SK-N-SH (cell line): ENCODE data around the gene BCAN. TPM values are rescaled to one million over a fixed set of nuclear protein-coding genes. Genes with fewer than 3 reads are reported as not detected.

Experiments
- CTCF ChIA-PET: fragments of 300-600, 350-600 bp; formaldehyde crosslinking; extraction: SDS; loops from one replicate; lab custom pipeline; 2021; lab: Yijun Ruan, JAX
- POLR2A ChIA-PET: fragments of 350-600 bp; sonication (Branson Sonifier 250); formaldehyde crosslinking; extraction: SDS; loops from one replicate; lab custom pipeline; 2020; ENCODE audit warnings: antibody characterized with exemption, inconsistent platforms; lab: Yijun Ruan, JAX
- DNase-seq: peaks from one replicate; pipeline ENCODE4 v3.0.0; 2012
- H2AFZ ChIP-seq: fragments of 200-600 bp; sonication (generic); 2 replicates; pipeline ENCODE4 v1.8.1; 2016; ENCODE audit warnings: antibody characterized with exemption, mild to moderate bottlenecking, low read depth
- H3F3A ChIP-seq: fragments of 200-600 bp; sonication (generic); replicated peaks from 2 replicates; pipeline ENCODE3; 2016; ENCODE audit warnings: antibody characterized with exemption, mild to moderate bottlenecking; ENCODE audit not compliant: insufficient read depth
- H3K27ac ChIP-seq, 2 experiments: fragments of 200-500 bp in 1 of 2; fragments of 200-600 bp in 1 of 2; sonication (Bioruptor generic) in 1 of 2; sonication (generic), shearing (Covaris generic) in 1 of 2; 2 replicates each; pipeline versions ENCODE4 v1.5.1 to v1.6.1; 2014 to 2016; ENCODE audit warnings: low read depth in 2 of 2, inconsistent platforms in 1 of 2, low read length in 1 of 2, mild to moderate bottlenecking in 1 of 2, mixed read lengths in 1 of 2
- H3K27me3 ChIP-seq: fragments of 200-600 bp; sonication (generic), shearing (Covaris generic); 2 replicates; pipeline ENCODE4 v1.6.1; 2016; ENCODE audit warnings: mixed run types; ENCODE audit not compliant: insufficient read depth
- H3K36me3 ChIP-seq, 2 experiments: fragments of 200-500 bp in 1 of 2; fragments of 200-600 bp in 1 of 2; sonication (Bioruptor generic) in 1 of 2; sonication (generic) in 1 of 2; replicated peaks in 1 of 2; 2 replicates each; pipeline versions ENCODE3 to v1.5.1; 2014 to 2016; ENCODE audit warnings: low read length in 1 of 2, mild to moderate bottlenecking in 1 of 2; ENCODE audit not compliant: insufficient read depth in 2 of 2, control insufficient read depth in 1 of 2
- H3K4me1 ChIP-seq, 2 experiments: fragments of 200-500 bp in 1 of 2; fragments of 200-600 bp in 1 of 2; sonication (Bioruptor generic) in 1 of 2; sonication (generic), shearing (Covaris generic) in 1 of 2; 2 replicates each; pipeline versions ENCODE4 v1.5.1 to v1.6.1; 2014 to 2016; ENCODE audit warnings: low read depth in 1 of 2, low read length in 1 of 2, mixed run types in 1 of 2; ENCODE audit not compliant: insufficient read depth in 2 of 2, control insufficient read depth in 1 of 2
- H3K4me2 ChIP-seq: fragments of 200-600 bp; sonication (generic), shearing (Covaris generic); 2 replicates; pipeline ENCODE4 v1.6.1; 2017; ENCODE audit warnings: mixed run types
- H3K4me3 ChIP-seq, 2 experiments: fragments of 200-500 bp in 1 of 2; fragments of 200-600 bp in 1 of 2; sonication (Bioruptor generic) in 1 of 2; sonication (generic), shearing (Covaris generic) in 1 of 2; 2 replicates each; pipeline versions ENCODE4 v1.5.1 to v1.8.1; 2014 to 2016; ENCODE audit warnings: low read depth in 2 of 2, inconsistent platforms in 1 of 2, low read length in 1 of 2, mild to moderate bottlenecking in 1 of 2, mixed read lengths in 1 of 2, moderate library complexity in 1 of 2
- H3K79me2 ChIP-seq: fragments of 200-600 bp; sonication (generic); 2 replicates; pipeline ENCODE4 v1.8.1; 2017; ENCODE audit warnings: mild to moderate bottlenecking; ENCODE audit not compliant: insufficient read depth
- H3K9ac ChIP-seq: fragments of 200-600 bp; sonication (generic); 2 replicates; pipeline ENCODE4 v1.6.1; 2017; ENCODE audit warnings: mixed run types
- H3K9me2 ChIP-seq: fragments of 200-600 bp; sonication (generic); 2 replicates; pipeline ENCODE4 v1.6.1; 2017; ENCODE audit warnings: mixed run types
- H3K9me3 ChIP-seq: fragments of 200-600 bp; sonication (generic); 2 replicates; pipeline ENCODE4 v1.6.1; 2017; ENCODE audit warnings: mixed run types, mild to moderate bottlenecking, moderate library complexity
- H4K20me1 ChIP-seq: fragments of 200-600 bp; sonication (generic); 2 replicates; pipeline ENCODE4 v1.6.1; 2017; ENCODE audit warnings: mild to moderate bottlenecking, mixed run types; ENCODE audit not compliant: insufficient read depth
- CHD2 ChIP-seq: fragments of 150-350 bp; IDR thresholded peaks from 2 replicates; pipeline ENCODE4 v1.6.1; 2018; ENCODE audit warnings: low read length; ENCODE audit not compliant: partially characterized antibody
- CTCF ChIP-seq: fragments of 200-600 bp; sonication (generic); IDR thresholded peaks from 2 replicates; pipeline ENCODE4 v1.6.1; 2017; ENCODE audit warnings: antibody characterized with exemption, mild to moderate bottlenecking, moderate library complexity
- FOXM1 ChIP-seq: IDR thresholded peaks from 2 replicates; pipeline ENCODE4 v1.4.0; 2012; ENCODE audit warnings: low read depth, mild to moderate bottlenecking
- GABPA ChIP-seq: IDR thresholded peaks from 2 replicates; pipeline ENCODE4 v1.4.0; 2012; ENCODE audit warnings: low read depth, mild to moderate bottlenecking
- GATA2 ChIP-seq: sonication (generic); formaldehyde crosslinking; IDR thresholded peaks from 2 replicates; pipeline ENCODE4 v1.5.0; 2020; ENCODE audit warnings: mild to moderate bottlenecking, missing genetic modification reagents
- MXI1 ChIP-seq: IDR thresholded peaks from 2 replicates; pipeline ENCODE4 v1.6.1; 2012; ENCODE audit warnings: mild to moderate bottlenecking, low read depth, low read length, improper control_type of control experiment
- RAD21 ChIP-seq: IDR thresholded peaks from 2 replicates; pipeline ENCODE4 v1.6.1; 2012; ENCODE audit warnings: mild to moderate bottlenecking, low read length
- RCOR1 ChIP-seq: fragments of 150-350 bp; IDR thresholded peaks from 2 replicates; pipeline ENCODE4 v1.6.1; 2017; ENCODE audit warnings: antibody characterized with exemption, low read length
- RXRA ChIP-seq: IDR thresholded peaks from 2 replicates; pipeline ENCODE4 v1.4.0; 2012; ENCODE audit warnings: low read depth, mild to moderate bottlenecking, borderline replicate concordance
- SMC3 ChIP-seq: IDR thresholded peaks from 2 replicates; pipeline ENCODE4 v1.6.1; 2012; ENCODE audit warnings: low read depth, low read length, improper control_type of control experiment
- TAF1 ChIP-seq: IDR thresholded peaks from 2 replicates; pipeline ENCODE4 v1.6.1; 2012; ENCODE audit warnings: low read depth, mild to moderate bottlenecking, low read length, moderate library complexity, borderline replicate concordance
- TCF12 ChIP-seq: IDR thresholded peaks from 2 replicates; pipeline ENCODE4 v1.4.0; 2012
- WGBS: methylation state at CpG from one replicate; pipeline ENCODE4 v1.1.6; 2017; ENCODE audit warnings: low lambda C conversion rate; 5-methylcytosine and 5-hydroxymethylcytosine counted together
- polyA plus RNA-seq, 3 experiments: library from polyadenylated mRNA; depleted of rRNA; stranded (reverse); fragments of >200 nt; gene quantifications; 2 replicates each; pipeline ENCODE4 v1.2.3, GENCODE V29; 2012

Gene BCAN
- polyA plus RNA-seq, 1 of the 3 experiments (the other 2 are of a cell fraction): 0.25 TPM

GRCh38 chr1:156616463-156616862 is 25.5 kb upstream of the BCAN start (continued):
- peak; percentile 94 for TF ChIP-seq RCOR1
- TF ChIP-seq FOXM1: no peak; the same call in 1 of the 2 replicates
- TF ChIP-seq CHD2: peak; percentile 76
- peak; percentile 87 for TF ChIP-seq TCF12
- no peak; the same call in 1 of the 2 replicates for TF ChIP-seq RXRA
- no peak for TF ChIP-seq TAF1
- TF ChIP-seq CTCF: peak; percentile 23; the same call in 1 of the 2 replicates
- TF ChIP-seq GATA2 (CRISPR knock-in tag): peak; percentile 96

- no peak for DNase-seq
- POLR2A ChIA-PET: interaction anchor here (1.3 kb wide), 1 partner anchor 37 kb away, joined by 3 read pairs; no protein-coding TSS in a partner anchor
Observed at GRCh38 chr1:156618853-156619581, 22.9 kb upstream of the BCAN start, which contains the start of gene HAPLN2. Gene HAPLN2 (plus strand): TSS chr1:156619415. CDS start chr1:156623491, 4,076 bp downstream.

More at GRCh38 chr1:156618853-156619581, 22.9 kb upstream of the BCAN start, which contains the start of gene HAPLN2:
- TF ChIP-seq CTCF: peak; percentile 55
- TF ChIP-seq MXI1: no peak
- TF ChIP-seq RAD21: peak; percentile 38
- TF ChIP-seq SMC3: peak; percentile 38; the same call in 1 of the 2 replicates
- no peak for TF ChIP-seq GABPA
- TF ChIP-seq, all 33 proteins: peak for 3
- Histone ChIP-seq H3K9ac (no peak within 1 kb of the TSS), H3K4me3 (no peak within 1 kb of the TSS), H3K4me1 (peaks cover 0 to 13% of the 10 kb centered on the region in 2 experiments; a peak in 3 of 4 replicates), H3K79me2 (no peaks in the 10 kb centered on the region), H3K36me3 (no peaks in the 10 kb centered on the region), H3K9me2 (no peaks in the 10 kb centered on the region), H3F3A (peaks cover 24% of the 10 kb centered on the region), H3K27ac (no peak within 1 kb of the TSS), H4K20me1 (no peaks in the 10 kb centered on the region), H3K4me2 (no peak within 1 kb of the TSS), H2AFZ (no peak within 1 kb of the TSS), H3K27me3 (peaks cover 14% of the 10 kb centered on the region), H3K9me3 (no peaks in the 10 kb centered on the region)
- 30% methylated on average over 7 of the region's 7 CpGs for WGBS
- CTCF ChIA-PET: interaction anchor here (0.6 to 18.0 kb wide), 22 partner anchors 6 to 204 kb away, joined by 3 to 643 read pairs (median 5); partner anchors contain the start of genes GPATCH4, NAXE and NES
